HG02759 (cell line): ENCODE measurements around the gene METTL1.
"Not testable (repeated sequence)": the region's sequence is repeated elsewhere in the genome, so short reads cannot be mapped to it uniquely, and the experiment has no call there.

ENCODE experiments used
- ATAC-seq: cut with Tn5 transposase; IDR thresholded peaks from one replicate; pipeline ENCODE4 v1.9.1; 2021; ENCODE audit warnings: mild to moderate bottlenecking, moderate library complexity; ENCODE audit not compliant: unreplicated experiment

METTL1 gene

GRCh38 chr12:57800965-57801364 is 29.1 kb upstream of the METTL1 start:
- ATAC-seq, result no peak

- ATAC-seq, result no peak
These were observed 26.0 kb upstream of the METTL1 start for GRCh38 chr12:57797933-57798332.

GRCh38 chr12:57796996-57797395 is 25.1 kb upstream of the METTL1 start:
- no peak for ATAC-seq

GRCh38 chr12:57795354-57795753 is 23.4 kb upstream of the METTL1 start:
- ATAC-seq, result no peak

GRCh38 chr12:57793920-57794319 is 22.0 kb upstream of the METTL1 start:
- ATAC-seq, result no peak

GRCh38 chr12:57783861-57784260 is 12.0 kb upstream of the METTL1 start:
- ATAC-seq, result no peak

GRCh38 chr12:57783466-57783801 is 11.5 kb upstream of the METTL1 start:
- no peak for ATAC-seq

- ATAC-seq, result peak; percentile 86
These were observed 10.9 kb upstream of the METTL1 start, which contains the start of gene TSFM for GRCh38 chr12:57782608-57783465. Gene TSFM (plus strand): TSS chr12:57782787. CDS start chr12:57782802, 15 bp downstream.

GRCh38 chr12:57782243-57782607 is 10.3 kb upstream of the METTL1 start:
- no peak for ATAC-seq

GRCh38 chr12:57781801-57782200 is 9.9 kb upstream of the METTL1 start:
- ATAC-seq, result no peak

- no peak for ATAC-seq
These were observed 9.3 kb upstream of the METTL1 start for GRCh38 chr12:57781244-57781643.

- ATAC-seq, result no peak
These were observed 8.5 kb upstream of the METTL1 start for GRCh38 chr12:57780284-57780897.

- no peak for ATAC-seq
These were observed 7.8 kb upstream of the METTL1 start for GRCh38 chr12:57779736-57780135.

- no peak for ATAC-seq
These were observed 6.0 kb upstream of the METTL1 start for GRCh38 chr12:57777911-57778310.

- no peak for ATAC-seq
These were observed 5.5 kb upstream of the METTL1 start for GRCh38 chr12:57777367-57777766.

GRCh38 chr12:57776247-57776587 is 4.3 kb upstream of the METTL1 start:
- ATAC-seq, result no peak

- ATAC-seq, result no peak
These were observed 3.8 kb upstream of the METTL1 start for GRCh38 chr12:57775563-57776246.

GRCh38 chr12:57775044-57775443 is 3.1 kb upstream of the METTL1 start:
- ATAC-seq, result no peak

- not testable (repeated sequence) for ATAC-seq
These were observed 2.7 kb upstream of the METTL1 start for GRCh38 chr12:57774634-57775033.

- no peak for ATAC-seq
These were observed 771 bp upstream of the METTL1 start, which contains the start of gene EEF1AKMT3 for GRCh38 chr12:57772429-57773322. Gene EEF1AKMT3 (plus strand): TSS chr12:57772614. CDS start chr12:57772725, 111 bp downstream.
